Stimulated activated CD8-positive, alpha-beta memory T cell treated with anti-CD3 and anti-CD28 coated beads, Interleukin-4, amount 100 ng/mL, for 24 hours (primary cell): ENCODE results near the gene TASOR.
A peak's percentile ranks its signal among the peaks of the same experiment; 100 is the strongest.
"Not testable (repeated sequence)": the region's sequence is repeated elsewhere in the genome, so short reads cannot be mapped to it uniquely, and the experiment has no call there.

Experiments
- DNase-seq: peaks from one replicate; pipeline ENCODE4 v3.0.0-alpha.2; 2020; ENCODE audit warnings: low read depth

Gene TASOR, protein sequence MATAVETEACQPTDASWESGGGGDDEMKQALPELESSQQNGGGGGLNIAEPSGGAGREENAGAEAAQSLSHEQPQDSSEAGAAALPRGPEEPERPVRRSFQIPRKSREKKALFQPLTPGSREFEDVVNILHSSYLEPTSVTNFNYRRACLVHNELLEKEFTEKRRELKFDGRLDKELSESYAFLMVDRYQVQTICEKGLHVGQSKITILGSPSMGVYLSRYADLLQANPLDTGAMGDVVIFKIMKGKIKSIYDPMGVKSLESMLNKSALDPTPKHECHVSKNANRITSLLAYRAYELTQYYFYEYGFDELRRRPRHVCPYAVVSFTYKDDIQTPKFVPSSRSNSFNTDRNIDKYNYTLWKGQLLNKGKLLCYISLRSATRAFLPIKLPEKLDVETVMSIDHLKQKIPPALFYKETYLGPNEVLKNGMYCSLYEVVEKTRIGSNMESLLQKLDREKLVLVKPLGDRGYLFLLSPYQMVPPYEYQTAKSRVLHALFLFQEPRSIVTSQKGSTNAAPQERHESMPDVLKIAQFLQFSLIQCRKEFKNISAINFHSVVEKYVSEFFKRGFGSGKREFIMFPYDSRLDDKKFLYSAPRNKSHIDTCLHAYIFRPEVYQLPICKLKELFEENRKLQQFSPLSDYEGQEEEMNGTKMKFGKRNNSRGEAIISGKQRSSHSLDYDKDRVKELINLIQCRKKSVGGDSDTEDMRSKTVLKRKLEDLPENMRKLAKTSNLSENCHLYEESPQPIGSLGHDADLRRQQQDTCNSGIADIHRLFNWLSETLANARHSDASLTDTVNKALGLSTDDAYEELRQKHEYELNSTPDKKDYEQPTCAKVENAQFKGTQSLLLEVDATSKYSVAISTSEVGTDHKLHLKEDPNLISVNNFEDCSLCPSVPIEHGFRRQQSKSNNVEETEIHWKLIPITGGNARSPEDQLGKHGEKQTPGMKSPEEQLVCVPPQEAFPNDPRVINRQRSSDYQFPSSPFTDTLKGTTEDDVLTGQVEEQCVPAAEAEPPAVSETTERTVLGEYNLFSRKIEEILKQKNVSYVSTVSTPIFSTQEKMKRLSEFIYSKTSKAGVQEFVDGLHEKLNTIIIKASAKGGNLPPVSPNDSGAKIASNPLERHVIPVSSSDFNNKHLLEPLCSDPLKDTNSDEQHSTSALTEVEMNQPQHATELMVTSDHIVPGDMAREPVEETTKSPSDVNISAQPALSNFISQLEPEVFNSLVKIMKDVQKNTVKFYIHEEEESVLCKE (N-terminal part only)

GRCh38 chr3:56683122-56683817 is at the start of gene TASOR:
Gene TASOR, minus strand, starts transcription at chr3:56683265. Its CDS starts 259 bp downstream, at chr3:56683006.
- DNase-seq = peak; percentile 79

GRCh38 chr3:56732109-56732508 is 49.0 kb upstream of the TASOR start:
- DNase-seq = no peak

DNA sequence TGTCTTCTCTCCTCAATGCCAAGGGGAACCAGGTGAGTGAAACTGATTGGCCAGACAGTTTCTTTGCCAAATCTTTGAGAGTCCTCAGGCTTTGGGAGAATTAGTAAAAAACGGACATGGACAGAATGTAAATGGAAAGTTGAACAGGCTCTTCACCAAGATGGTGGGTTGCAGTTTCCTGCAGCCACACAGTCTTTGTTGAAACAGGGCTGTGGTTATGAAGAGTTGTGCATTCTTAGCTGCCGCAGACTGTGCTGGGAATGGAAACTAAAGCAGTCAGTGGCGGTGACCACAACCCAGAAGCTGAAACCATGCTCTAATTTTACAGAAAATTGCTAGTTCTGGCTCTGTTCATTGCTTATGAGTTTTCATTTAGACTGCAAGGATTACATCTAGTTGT is 42.1 kb upstream of the TASOR start:
- peak; percentile 43 for DNase-seq

- no peak for DNase-seq
Measured at GRCh38 chr3:56724676-56725075, 41.6 kb upstream of the TASOR start.

DNA sequence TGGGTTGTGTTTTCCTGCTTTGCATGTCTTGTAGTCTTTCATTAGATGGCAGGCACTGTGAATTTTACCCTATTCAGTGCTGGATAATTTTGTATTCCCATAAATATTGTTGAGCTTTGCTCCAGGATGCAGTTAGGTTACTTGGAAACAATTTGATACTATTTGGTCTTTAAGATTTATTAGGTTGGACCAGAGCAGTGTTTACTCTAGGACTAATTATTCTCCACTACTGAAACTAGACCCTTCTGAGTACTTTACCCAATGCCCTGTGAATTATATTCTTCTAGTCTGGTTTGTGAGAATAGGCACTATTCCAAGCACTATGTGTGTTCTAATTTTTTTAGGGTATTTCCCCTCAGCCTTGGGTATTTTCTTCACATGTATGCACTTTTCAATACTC is 37.8 kb upstream of the TASOR start:
- no peak for DNase-seq

GRCh38 chr3:56718809-56719208 is 35.7 kb upstream of the TASOR start:
- DNase-seq = not testable (repeated sequence)

- DNase-seq = no peak
Measured at GRCh38 chr3:56711344-56711743, 28.3 kb upstream of the TASOR start.

- DNase-seq = not testable (repeated sequence)
Measured at GRCh38 chr3:56707412-56707811, 24.3 kb upstream of the TASOR start.

DNA sequence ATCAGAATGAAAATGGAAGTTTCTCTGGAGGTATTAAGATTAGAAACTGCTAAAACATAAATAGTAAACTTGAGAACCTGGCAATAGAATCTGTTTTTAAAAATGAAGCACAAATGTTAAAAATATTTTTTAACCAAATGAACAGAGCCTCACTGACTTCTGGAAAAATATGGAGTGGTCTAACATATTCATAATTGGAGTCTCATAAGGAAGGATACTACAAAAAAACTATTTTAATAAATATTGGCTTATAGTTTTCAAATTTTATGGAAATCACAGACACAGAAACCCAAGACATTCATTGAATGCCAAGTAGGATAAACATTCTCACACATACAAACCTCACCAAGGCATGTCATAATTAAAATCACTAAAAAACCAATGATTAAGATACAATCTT is 23.6 kb upstream of the TASOR start:
- no peak for DNase-seq

- no peak for DNase-seq
Measured at GRCh38 chr3:56704706-56705105, 21.6 kb upstream of the TASOR start.

- no peak for DNase-seq
Measured at GRCh38 chr3:56702490-56703315, 19.6 kb upstream of the TASOR start.

DNA sequence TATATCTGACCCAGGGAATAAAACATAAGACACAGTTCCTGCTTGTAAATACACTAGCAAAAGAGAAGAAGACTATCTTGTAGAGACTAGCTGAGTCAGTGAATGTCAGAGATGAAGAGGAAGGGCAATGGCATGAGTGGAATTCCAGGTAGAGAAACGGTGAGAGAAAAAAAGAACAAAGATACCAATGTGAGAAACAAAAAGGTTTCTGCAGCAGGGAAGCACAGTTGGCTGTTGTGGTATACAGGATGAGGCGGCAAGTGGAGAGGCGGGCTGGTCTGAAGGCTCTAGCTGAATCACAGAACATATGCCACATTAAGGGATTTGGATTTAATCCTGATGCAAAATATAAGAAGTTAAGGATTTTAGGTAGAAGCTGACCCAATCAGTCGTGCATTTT is 17.1 kb upstream of the TASOR start:
- no peak for DNase-seq

DNA sequence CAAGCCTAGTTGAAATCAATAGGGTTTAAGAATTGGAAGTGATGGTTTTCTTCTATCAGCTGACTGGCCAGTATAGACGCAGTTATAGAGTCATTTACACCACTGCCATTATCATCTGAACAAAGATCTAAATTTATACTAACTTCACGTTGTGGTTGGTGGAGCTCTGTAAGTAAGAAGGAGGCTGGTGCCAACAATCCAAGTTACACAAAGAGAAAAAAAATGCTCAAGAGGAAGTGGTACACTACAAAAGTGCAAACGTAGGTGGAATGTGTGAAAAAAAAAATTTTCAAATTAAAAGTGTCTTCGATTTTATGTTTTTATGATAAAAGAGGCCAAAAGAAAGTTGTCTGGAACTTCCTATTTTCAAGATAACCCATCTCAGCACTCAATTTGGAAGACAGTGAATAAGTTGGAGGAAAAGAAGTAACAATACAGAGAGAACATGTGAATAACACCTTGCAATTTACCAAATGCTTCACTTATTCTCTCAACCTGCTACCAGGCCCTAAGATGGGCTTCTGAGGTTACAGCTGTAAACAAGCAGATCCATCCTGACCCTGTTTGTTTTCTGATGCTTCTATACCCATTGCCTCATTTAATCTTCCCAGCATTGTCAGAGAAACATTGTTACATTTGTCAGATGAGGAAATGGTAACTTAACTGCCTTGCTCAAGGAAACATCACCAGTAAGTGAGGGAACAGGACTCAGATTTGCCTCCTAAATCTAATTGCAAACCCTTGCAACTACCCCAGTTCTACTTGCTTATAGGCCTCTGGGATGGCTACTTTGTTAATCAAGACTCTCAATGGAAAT is 12.0 kb upstream of the TASOR start:
- no peak for DNase-seq

- DNase-seq = no peak
Measured at GRCh38 chr3:56693750-56694149, 10.7 kb upstream of the TASOR start.

DNA sequence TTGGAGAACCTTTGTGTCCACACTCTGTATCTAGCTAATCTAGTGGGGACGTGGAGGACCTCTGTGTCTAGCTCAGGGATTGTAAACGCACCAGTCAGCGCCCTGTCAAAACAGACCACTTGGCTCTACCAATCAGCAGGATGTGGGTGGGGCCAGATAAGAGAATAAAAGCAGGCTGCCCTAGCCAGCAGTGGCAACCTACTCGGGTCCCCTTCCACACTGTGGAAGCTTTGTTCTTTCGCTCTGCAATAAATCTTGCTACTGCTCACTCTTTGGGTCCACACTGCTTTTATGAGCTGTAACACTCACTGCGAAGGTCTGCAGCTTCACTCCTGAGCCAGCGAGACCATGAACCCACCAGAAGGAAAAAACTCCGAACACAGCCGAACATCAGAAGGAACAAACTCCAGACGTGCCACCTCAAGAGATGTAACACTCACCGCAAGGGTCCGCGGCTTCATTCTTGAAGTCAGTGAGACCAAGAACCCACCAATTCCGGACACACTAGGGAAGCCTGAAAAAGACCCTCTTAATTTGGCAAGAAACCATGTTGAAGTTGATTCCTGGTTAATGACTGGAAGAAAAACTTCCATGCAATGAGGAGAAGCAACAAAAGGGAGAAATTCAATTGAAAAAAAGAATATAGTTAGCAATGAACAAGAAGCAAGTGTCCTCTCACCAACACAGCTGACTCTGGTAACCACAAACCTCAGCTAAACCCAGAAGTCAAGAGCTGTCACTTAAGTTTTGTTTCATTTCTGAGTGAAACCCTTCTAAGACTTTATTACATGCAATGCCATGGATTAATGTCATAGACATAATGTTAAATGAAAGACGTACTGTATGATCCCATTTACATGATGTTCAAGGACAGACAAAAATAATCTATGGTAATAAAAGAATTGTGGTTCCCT is 9.7 kb upstream of the TASOR start:
- not testable (repeated sequence) for DNase-seq

GRCh38 chr3:56692001-56692365 is 8.9 kb upstream of the TASOR start:
- DNase-seq = not testable (repeated sequence)

GRCh38 chr3:56691165-56692000 is 8.3 kb upstream of the TASOR start:
- no peak for DNase-seq

GRCh38 chr3:56689303-56689702 is 6.2 kb upstream of the TASOR start:
- no peak for DNase-seq
